ENCODE data around the gene HSPA13. TPM values are rescaled to one million over a fixed set of nuclear protein-coding genes. Genes with fewer than 3 reads are reported as not detected.
"Not testable (repeated sequence)": the region's sequence is repeated elsewhere in the genome, so short reads cannot be mapped to it uniquely, and the experiment has no call there.

The HSPA13 gene, protein sequence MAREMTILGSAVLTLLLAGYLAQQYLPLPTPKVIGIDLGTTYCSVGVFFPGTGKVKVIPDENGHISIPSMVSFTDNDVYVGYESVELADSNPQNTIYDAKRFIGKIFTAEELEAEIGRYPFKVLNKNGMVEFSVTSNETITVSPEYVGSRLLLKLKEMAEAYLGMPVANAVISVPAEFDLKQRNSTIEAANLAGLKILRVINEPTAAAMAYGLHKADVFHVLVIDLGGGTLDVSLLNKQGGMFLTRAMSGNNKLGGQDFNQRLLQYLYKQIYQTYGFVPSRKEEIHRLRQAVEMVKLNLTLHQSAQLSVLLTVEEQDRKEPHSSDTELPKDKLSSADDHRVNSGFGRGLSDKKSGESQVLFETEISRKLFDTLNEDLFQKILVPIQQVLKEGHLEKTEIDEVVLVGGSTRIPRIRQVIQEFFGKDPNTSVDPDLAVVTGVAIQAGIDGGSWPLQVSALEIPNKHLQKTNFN
- 10 to 100 TPM; 51.0 to 57.4 (median 55.0) TPM for polyA plus RNA-seq (ENCODE audit: insufficient read length in 3 of 3)

DNA sequence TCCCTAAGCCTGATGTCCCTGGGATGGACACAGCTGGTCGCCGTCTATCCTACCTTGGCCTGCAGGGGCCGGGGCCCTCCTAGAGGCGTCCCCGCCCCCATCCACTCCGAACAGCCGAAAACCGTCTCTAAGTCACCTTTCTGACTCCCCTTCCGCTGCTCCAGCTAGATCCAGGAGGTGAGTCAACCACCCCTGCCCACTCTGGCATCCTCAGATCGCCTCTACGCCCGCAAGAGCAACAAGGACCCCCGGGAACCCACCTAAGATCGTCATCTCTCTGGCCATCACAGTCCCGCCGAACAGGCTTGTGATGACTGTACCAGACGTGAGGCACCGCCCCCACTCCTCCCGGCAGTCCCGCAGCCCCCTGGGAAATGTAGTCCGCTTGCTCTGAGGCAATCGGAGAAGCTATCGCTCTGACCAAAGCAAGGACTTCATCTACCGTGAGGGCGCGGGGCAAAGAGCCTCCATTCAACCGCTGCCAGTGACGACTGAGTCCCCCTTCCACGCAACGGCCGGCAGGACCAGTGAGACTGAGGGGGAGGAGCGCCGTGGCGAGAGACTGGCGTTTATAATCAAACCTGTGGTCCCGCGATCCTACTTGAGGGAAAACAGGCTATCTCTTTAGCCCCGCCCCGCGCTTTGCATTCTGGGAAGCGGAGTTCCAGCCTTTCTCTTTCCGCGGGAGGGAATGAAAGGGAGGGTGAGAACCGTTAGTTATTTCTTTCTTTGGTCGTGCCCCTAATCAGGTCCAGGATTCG lies at the start of gene HSPA13:
Gene HSPA13 (minus strand): TSS at position 312 of the 761 bp plus-strand sequence. CDS start 27 bp downstream, at position 285.
- peak; percentile 97 to 99 (median 99) for DNase-seq (ENCODE audit: low read depth in 3 of 3, low spot score in 2 of 3)

DNA sequence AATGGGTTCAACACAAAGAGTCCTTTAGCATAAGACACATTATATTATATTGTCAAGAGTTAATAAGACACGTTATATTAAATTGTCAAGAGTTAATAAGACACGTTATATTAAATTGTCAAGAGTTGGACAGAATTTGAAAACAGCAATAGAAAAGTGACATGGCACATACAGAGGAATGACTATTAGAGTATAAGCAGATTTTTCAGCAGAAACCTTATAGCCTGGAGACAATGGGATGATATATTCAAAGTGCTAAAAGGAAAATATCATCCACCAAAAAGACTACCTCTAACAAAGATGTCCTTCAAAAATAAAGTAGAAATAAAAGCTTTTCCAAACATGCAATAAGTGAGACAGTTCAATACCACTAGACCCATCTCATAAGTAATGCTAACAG lies 36.0 kb upstream of the HSPA13 start:
- no peak for DNase-seq (ENCODE audit: low read depth in 3 of 3, low spot score in 2 of 3)

- no peak for DNase-seq (ENCODE audit: low read depth in 3 of 3, low spot score in 2 of 3)
Observed at GRCh38 chr21:14414932-14415508, 32.1 kb upstream of the HSPA13 start.

DNA sequence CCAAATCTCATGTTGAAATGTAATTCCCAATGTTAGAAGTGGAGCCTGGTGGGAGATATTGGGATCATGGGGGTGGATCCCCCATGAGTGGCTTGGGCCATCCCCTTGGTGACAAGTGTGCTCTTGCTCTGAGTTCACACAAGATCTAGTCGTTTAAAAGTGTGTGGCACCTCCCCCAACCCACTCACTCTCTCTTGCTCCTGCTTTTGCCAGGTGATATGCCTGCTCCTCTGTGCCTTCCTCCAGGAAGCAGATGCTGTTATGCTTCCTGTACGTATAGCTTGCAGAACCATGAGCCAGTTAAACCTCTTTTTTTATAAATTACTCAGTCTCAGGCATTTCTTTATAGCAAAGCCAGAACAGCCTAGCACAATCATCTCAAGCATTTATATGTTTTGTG lies 23.0 kb upstream of the HSPA13 start:
- no peak for DNase-seq (ENCODE audit: low read depth in 3 of 3, low spot score in 2 of 3)

GRCh38 chr21:14405225-14405624 lies 22.3 kb upstream of the HSPA13 start:
- DNase-seq (ENCODE audit: low read depth in 3 of 3, low spot score in 2 of 3): no peak

DNA sequence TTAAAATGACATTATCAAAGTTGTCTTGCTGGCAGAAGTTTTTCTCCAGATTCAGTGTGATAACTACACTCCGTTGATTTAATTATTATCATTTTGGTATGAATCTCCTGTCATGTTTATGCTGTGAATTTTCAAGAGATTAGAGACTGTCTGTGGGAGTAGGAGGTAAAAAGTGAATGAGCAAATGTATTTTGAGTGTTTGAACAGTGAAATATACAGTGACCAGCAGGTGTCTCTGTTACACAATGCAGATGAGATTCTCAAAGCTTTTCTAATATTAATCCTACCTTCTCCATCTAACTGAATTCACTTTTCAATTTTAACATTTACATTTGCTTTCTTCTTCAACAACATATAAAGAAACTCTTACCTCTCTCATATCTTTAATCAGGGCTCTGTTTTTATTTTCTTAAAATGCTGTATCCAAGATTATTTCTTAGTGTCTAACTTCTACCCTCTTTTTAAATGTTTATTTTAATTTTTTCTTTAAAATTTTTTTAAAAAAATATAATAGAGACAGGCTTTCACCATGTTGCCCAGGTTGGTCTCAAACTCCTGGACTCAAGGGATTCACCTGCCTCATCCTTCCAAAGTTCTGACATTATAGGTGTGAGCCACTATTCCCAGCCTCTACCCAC lies 20.9 kb upstream of the HSPA13 start:
- peak in 2 of 3 donors; percentile 9 to 23 for DNase-seq (ENCODE audit: low read depth in 3 of 3, low spot score in 2 of 3)

- no peak for DNase-seq (ENCODE audit: low read depth in 3 of 3, low spot score in 2 of 3)
Observed at GRCh38 chr21:14401217-14401616, 18.3 kb upstream of the HSPA13 start.

GRCh38 chr21:14388282-14388681 lies 5.3 kb upstream of the HSPA13 start:
- no peak for DNase-seq (ENCODE audit: low read depth in 3 of 3, low spot score in 2 of 3)

DNA sequence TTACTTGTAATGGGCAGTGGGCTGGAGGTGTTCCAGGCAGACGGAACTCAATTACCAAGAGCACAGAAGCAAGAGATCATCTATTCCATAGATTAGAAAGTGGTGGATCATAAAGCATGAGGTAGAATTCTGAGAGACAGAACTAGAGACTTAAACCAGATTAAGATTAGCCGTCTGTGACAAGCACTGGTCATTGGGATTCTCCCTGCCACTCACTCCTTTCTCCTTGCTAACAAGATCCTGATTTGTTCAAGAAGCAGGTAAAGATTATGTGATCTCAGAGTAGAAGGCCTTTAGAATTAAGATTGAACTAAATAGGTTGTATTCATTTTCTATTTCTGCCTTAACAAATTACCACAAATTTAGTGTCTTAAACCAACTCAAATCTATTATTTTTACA lies 1.5 kb upstream of the HSPA13 start:
- no peak for DNase-seq (ENCODE audit: low read depth in 3 of 3, low spot score in 2 of 3)

DNA sequence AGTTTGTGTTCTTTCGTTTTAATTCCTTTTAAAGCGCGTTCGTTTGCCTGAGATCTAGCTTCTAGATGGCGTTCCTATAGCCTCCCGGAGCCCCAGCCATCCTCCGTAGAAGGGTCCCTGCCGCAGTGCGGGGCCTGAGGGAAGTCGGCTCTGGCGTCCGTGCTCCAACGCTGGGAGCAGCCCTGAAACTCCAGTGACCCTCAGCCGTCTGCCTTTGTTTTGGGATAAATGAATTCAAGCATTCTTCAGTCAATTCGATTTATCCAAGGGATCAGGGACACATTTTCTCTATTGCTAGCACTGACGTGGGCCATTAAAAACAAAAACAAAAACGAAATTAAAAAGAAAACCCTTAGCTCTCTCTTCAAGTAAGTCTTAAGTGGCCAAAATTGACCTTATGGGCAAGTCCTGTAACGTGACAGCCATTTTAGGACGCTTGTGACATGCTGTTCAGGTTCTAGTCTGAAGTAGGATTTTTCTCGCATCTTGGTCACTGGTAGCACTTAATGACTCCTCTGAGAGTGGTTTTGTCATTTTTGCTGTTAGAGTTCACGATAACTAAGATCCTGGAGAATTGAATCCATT lies 742 bp upstream of the HSPA13 start:
- no peak for DNase-seq (ENCODE audit: low read depth in 3 of 3, low spot score in 2 of 3)

DNA sequence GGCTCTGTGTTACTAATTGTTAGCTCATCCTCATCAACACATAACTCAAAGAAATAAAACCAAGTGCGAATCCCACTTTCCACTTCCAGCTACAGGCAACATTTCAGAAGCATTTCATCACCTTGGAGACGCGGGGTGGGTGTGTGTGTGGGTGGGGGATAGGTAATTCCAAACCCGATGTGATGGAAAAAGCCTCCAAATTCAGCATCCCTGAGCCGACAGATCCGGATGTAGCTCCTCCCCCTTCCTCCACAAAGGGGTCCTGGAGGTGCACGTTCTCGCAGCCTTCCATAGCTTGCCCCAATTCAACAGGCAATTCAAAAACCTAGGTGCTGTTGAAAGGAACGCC lies 486 bp downstream of the HSPA13 start:
- DNase-seq (ENCODE audit: low read depth in 3 of 3, low spot score in 2 of 3): peak in 2 of 3 donors; percentile 3 to 36

DNA sequence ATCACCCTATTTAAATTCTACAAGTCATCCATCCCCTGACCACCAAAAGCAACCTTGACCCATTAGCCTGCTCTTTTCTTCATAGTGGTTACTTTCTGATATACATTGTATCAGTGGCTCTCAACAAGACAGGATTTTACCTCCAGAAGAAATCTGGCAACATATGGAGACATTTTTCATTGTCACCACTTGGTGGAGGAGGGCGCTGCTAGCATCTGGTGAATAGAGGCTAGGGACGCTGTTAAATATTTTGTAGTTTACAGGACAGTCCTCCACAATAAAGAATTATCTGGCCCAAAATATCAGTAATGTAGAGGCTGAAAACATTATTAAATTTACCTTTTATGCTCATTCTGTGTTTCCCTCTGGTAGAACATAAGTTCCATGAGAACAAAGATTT lies 6.1 kb downstream of the HSPA13 start:
- no peak for DNase-seq (ENCODE audit: low read depth in 3 of 3, low spot score in 2 of 3)

GRCh38 chr21:14366998-14367397 lies 15.9 kb downstream of the HSPA13 start:
- DNase-seq (ENCODE audit: low read depth in 3 of 3, low spot score in 2 of 3): no peak

DNA sequence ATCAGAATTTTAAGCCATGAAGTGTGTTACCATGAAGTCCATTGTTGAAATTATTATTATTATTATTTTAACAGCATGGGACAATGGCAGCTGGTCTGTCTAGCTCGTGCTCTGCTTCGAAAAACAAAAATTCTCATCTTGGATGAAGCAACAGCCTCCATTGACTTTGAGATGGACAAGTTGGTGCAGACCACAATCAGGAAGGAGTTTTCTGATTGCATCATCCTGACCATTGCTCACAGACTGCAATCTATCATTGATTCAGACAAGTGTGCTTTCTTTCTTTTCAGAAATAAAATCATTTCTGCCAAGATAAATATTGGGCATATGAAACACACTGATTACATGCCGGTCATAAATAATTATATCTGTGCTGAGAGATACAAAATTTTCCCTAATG lies 21.0 kb downstream of the HSPA13 start:
- DNase-seq (ENCODE audit: low read depth in 3 of 3, low spot score in 2 of 3): no peak

- DNase-seq (ENCODE audit: low read depth in 3 of 3, low spot score in 2 of 3): no peak
Observed at GRCh38 chr21:14358775-14359174, 24.2 kb downstream of the HSPA13 start.

- DNase-seq (ENCODE audit: low read depth in 3 of 3, low spot score in 2 of 3): no peak
Observed at GRCh38 chr21:14356746-14357145, 26.2 kb downstream of the HSPA13 start.

GRCh38 chr21:14354515-14354914 lies 28.4 kb downstream of the HSPA13 start:
- no peak for DNase-seq (ENCODE audit: low read depth in 3 of 3, low spot score in 2 of 3)

DNA sequence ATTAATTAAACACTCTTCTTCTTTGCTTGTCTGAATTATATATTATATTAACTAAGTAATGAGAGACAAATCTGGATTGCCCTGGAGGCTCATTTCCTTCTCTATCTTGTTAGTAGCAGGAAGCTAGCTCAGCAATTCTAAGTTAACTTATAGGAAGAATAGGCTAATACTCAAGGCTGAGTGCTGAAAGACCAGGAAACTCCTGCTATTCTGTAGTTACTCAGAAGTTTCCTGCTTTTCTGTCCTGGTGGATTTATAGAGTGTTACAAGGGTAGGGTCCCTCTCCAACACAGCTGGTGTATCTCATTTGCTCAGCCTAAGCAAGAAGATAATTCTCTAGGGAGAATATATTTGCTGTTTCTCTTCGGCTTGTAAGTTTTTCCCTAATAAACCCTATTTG lies 29.2 kb downstream of the HSPA13 start:
- DNase-seq (ENCODE audit: low read depth in 3 of 3, low spot score in 2 of 3): no peak

- DNase-seq (ENCODE audit: low read depth in 3 of 3, low spot score in 2 of 3): no peak
Observed at GRCh38 chr21:14353231-14353630, 29.7 kb downstream of the HSPA13 start.

- not testable (repeated sequence) for DNase-seq (ENCODE audit: low read depth in 3 of 3, low spot score in 2 of 3)
Observed at GRCh38 chr21:14327346-14327745, 55.6 kb downstream of the HSPA13 start.

DNA sequence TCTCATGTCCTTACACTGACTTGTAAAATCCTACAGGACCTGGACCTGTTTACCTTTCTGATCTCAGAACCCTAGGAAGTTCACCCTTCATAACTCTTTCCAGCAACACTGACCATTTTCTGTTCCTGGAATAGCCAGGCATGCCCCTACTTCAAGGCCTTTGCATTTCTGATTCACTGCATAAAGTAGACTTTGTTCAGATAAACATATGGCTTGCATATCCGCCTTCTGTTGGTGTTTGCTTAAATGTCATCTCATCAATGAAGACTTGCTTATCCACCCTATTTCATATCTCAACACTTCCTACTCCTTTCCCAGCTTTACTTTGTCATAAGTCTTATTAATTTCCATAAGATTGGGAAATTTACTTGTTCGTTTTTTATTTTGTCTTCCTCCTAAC lies 57.4 kb downstream of the HSPA13 start:
- DNase-seq (ENCODE audit: low read depth in 3 of 3, low spot score in 2 of 3): no peak

All from right renal cortex interstitium (tissue), 3 donors.